Activated T-helper 1 cell treated with anti-CD3 and anti-CD28 coated beads, Interleukin-12 subunit alpha, Interleukin-12 subunit beta, Interleukin-2, Interleukin-4 antibody, amounts not matched to agents 30 ng/mL and 10 ng/mL and 1 ng/mL, durations not matched to agents 14 hours and 24 hours and 36 hours (primary cell): ENCODE measurements around the gene LSM14A. TPM values are rescaled to one million over a fixed set of nuclear protein-coding genes. Genes with fewer than 3 reads are reported as not detected.
A peak's percentile ranks its signal among the peaks of the same experiment; 100 is the strongest.
"Not testable (repeated sequence)": the region's sequence is repeated elsewhere in the genome, so short reads cannot be mapped to it uniquely, and the experiment has no call there.

ENCODE experiments used
- DNase-seq: peaks from one replicate; pipeline ENCODE4 v3.0.0; 2021; ENCODE audit warnings: low spot score
- H3K27ac Mint-ChIP-seq: one replicate; pipeline ENCODE4 v1.8.0; 2021; ENCODE audit warnings: mild to moderate bottlenecking, mixed read lengths
- H3K27me3 Mint-ChIP-seq: one replicate; pipeline ENCODE4 v1.8.0; 2022; ENCODE audit warnings: mild to moderate bottlenecking, moderate library complexity, mixed read lengths; ENCODE audit not compliant: insufficient read depth
- H3K36me3 Mint-ChIP-seq: one replicate; pipeline ENCODE4 v1.8.0; 2021; ENCODE audit warnings: low read depth, mixed read lengths
- H3K4me1 Mint-ChIP-seq: one replicate; pipeline ENCODE4 v1.8.0; 2021; ENCODE audit warnings: low read depth, mixed read lengths
- H3K4me3 Mint-ChIP-seq: one replicate; pipeline ENCODE4 v1.8.0; 2021; ENCODE audit warnings: mild to moderate bottlenecking, moderate library complexity, mixed read lengths
- H3K9me3 Mint-ChIP-seq: one replicate; pipeline ENCODE4 v1.8.0; 2021; ENCODE audit warnings: mixed read lengths
- intact Hi-C: fragments of 100-400 bp; cut with micrococcal nuclease; formaldehyde crosslinking; loops from one replicate; pipeline ENCODE4 v1.15.1; 2024
- total RNA-seq: library from RNA; stranded (reverse); gene quantifications from 2 replicates; pipeline ENCODE4 v1.2.3, GENCODE V29; 2022

LSM14A gene
- total RNA-seq, 1 donor from 2014 or later = 118 TPM

DNA sequence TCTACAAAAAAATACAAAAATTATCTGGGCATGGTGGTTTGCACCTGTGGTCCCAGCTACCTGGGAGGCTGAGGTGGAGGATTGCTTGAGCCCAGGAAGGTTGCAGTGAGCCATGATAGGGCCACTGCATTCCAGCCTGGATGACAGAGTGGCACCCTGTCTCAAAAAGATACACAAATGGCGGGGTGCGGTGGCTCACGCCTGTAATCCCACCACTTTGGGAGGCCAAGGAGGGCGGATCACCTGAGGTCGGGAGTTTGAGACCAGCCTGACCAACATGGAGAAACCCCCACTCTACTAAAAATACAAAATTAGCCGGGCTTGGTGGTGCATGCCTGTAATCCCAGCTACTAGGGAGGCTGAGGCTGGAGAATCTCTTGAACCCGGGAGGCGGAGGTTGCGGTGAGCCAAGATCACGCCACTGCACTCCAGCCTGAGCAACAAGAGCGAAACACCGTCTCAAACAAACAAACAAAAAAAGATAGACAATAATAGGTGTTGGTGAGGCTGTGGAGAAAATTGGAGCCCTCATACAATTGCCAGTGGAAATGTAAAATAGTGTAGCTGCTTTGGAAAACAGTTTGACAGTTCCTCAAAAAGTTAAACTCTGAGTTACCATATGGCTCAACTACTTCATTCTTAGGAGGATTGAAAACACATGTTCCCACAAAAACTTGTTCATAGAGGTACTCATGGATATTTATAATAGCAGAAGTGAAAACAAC, 2.7 kb upstream of the LSM14A start:
- DNase-seq, H3K27me3 Mint-ChIP-seq, H3K9me3 Mint-ChIP-seq, H3K4me3 Mint-ChIP-seq, H3K27ac Mint-ChIP-seq: not testable (repeated sequence)
- intact Hi-C loops = loop anchor here (2.0 to 10.0 kb wide), 6 partner anchors 63 to 1825 kb away; partner anchors contain the start of genes CEBPG, PEPD, SCGB2B2 and ZNF302
- Mint-ChIP-seq H3K4me1 (peaks cover 25% of the 10 kb centered on the region), H3K36me3 (peaks cover 16% of the 10 kb centered on the region)

- DNase-seq = no peak
- H3K9me3 Mint-ChIP-seq = no peaks in the 10 kb centered on the region
- H3K27me3 Mint-ChIP-seq = peaks cover 5% of the 10 kb centered on the region
- H3K4me3 Mint-ChIP-seq = peak overlapping the region; percentile 87
- H3K4me1 Mint-ChIP-seq = peaks cover 34% of the 10 kb centered on the region
- H3K36me3 Mint-ChIP-seq = peaks cover 17% of the 10 kb centered on the region
- intact Hi-C loops = loop anchor here (1.0 to 10.0 kb wide), 8 partner anchors 61 to 1827 kb away; partner anchors contain the start of genes CEBPG, PEPD, SCGB2B2 and ZNF302
- peak overlapping the region; percentile 99 for H3K27ac Mint-ChIP-seq
These were observed 796 bp upstream of the LSM14A start for GRCh38 chr19:34171539-34171876.

- intact Hi-C loops = loop anchor here (1.0 to 10.0 kb wide), 9 partner anchors 38 to 1828 kb away; partner anchors contain the start of genes CEBPG, PEPD, SCGB2B2 and ZNF302
- Mint-ChIP-seq H3K4me3 (peak overlapping the region; percentile 100), H3K27ac (peak overlapping the region; percentile 100), H3K9me3 (no peaks in the 10 kb centered on the region), H3K4me1 (peaks cover 45% of the 10 kb centered on the region), H3K36me3 (peaks cover 21% of the 10 kb centered on the region), H3K27me3 (peaks cover 5% of the 10 kb centered on the region)
- peak; percentile 39 for DNase-seq
These were observed 423 bp downstream of the LSM14A start for GRCh38 chr19:34172661-34173192.

- Mint-ChIP-seq H3K27me3 (peaks cover 5% of the 10 kb centered on the region), H3K27ac (peak overlapping the region; percentile 100)
- intact Hi-C loops = loop anchor here (1.0 to 10.0 kb wide), 7 partner anchors 47 to 1829 kb away; partner anchors contain the start of genes CEBPG, PEPD, SCGB2B2 and ZNF302
These were observed 1.1 kb downstream of the LSM14A start for GRCh38 chr19:34173193-34173956.

DNA sequence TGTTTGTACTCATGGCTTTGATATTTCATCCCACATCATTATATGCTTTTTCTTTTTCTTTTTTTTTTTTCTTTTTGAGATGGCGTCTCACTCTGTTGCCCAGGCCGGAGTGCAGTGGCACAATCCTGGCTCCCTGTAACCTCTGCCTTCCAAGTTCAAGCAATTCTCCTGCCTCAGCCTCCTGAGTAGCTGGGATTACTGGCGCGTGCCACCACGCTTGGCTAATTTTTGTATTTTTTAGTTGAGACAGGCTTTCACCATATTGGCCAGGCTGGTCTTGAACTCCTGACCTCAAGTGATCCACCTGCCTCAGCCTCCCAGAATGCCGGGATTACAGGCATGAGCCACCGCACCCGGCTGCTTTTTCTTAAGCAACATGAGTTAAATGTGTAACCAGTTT, 2.9 kb downstream of the LSM14A start:
- Mint-ChIP-seq H3K36me3 (peaks cover 25% of the 10 kb centered on the region), H3K4me3 (peak overlapping the region; percentile 62), H3K4me1 (peaks cover 63% of the 10 kb centered on the region)
- H3K27ac Mint-ChIP-seq, DNase-seq, H3K27me3 Mint-ChIP-seq, H3K9me3 Mint-ChIP-seq: not testable (repeated sequence)
- intact Hi-C loops = loop anchor here (10.0 kb wide), 1 partner anchor 1830 kb away; the partner anchor contains the start of gene ZNF507

More at GRCh38 chr19:34173193-34173956, 1.1 kb downstream of the LSM14A start:
- Mint-ChIP-seq H3K36me3 (peaks cover 21% of the 10 kb centered on the region), H3K9me3 (no peaks in the 10 kb centered on the region), H3K4me1 (peaks cover 49% of the 10 kb centered on the region), H3K4me3 (peak overlapping the region; percentile 100)
- no peak for DNase-seq

- Mint-ChIP-seq H3K9me3 (no peaks in the 10 kb centered on the region), H3K27me3 (peaks cover 2% of the 10 kb centered on the region), H3K36me3 (peaks cover 32% of the 10 kb centered on the region), H3K4me3 (peak overlapping the region; percentile 31), H3K27ac (no peak overlapping the region), H3K4me1 (peaks cover 67% of the 10 kb centered on the region)
- no peak for DNase-seq
- intact Hi-C loops = loop anchor here (10.0 kb wide), 1 partner anchor 1832 kb away; the partner anchor contains the start of gene ZNF507
These were observed 4.3 kb downstream of the LSM14A start for GRCh38 chr19:34176581-34176980.

- intact Hi-C loops = loop anchor here (10.0 kb wide), 1 partner anchor 1833 kb away; the partner anchor contains the start of gene ZNF507
- Mint-ChIP-seq H3K4me3 (no peak overlapping the region), H3K9me3 (no peaks in the 10 kb centered on the region), H3K36me3 (peaks cover 38% of the 10 kb centered on the region), H3K4me1 (peaks cover 71% of the 10 kb centered on the region), H3K27me3 (no peaks in the 10 kb centered on the region), H3K27ac (no peak overlapping the region)
- no peak for DNase-seq
These were observed 5.9 kb downstream of the LSM14A start for GRCh38 chr19:34178274-34178610.

GRCh38 chr19:34179066-34179465, 6.8 kb downstream of the LSM14A start:
- intact Hi-C loops = loop anchor here (10.0 kb wide), 1 partner anchor 1834 kb away; the partner anchor contains the start of gene ZNF507
- no peaks in the 10 kb centered on the region for H3K27me3 Mint-ChIP-seq

GRCh38 chr19:34180273-34180672, 8.0 kb downstream of the LSM14A start:
- Mint-ChIP-seq H3K9me3 (no peaks in the 10 kb centered on the region), H3K4me3 (no peak overlapping the region), H3K27ac (no peak overlapping the region), H3K27me3 (no peaks in the 10 kb centered on the region), H3K4me1 (peaks cover 67% of the 10 kb centered on the region), H3K36me3 (peaks cover 33% of the 10 kb centered on the region)
- no peak for DNase-seq
- intact Hi-C loops = no loop called here

More at GRCh38 chr19:34179066-34179465, 6.8 kb downstream of the LSM14A start:
- DNase-seq = no peak
- no peak overlapping the region for H3K4me3 Mint-ChIP-seq
- H3K9me3 Mint-ChIP-seq = no peaks in the 10 kb centered on the region
- H3K27ac Mint-ChIP-seq = no peak overlapping the region
- H3K4me1 Mint-ChIP-seq = peaks cover 64% of the 10 kb centered on the region
- peaks cover 33% of the 10 kb centered on the region for H3K36me3 Mint-ChIP-seq

GRCh38 chr19:34180709-34181108, 8.4 kb downstream of the LSM14A start:
- H3K27me3 Mint-ChIP-seq = no peaks in the 10 kb centered on the region
- H3K4me3 Mint-ChIP-seq = no peak overlapping the region
- H3K36me3 Mint-ChIP-seq = peaks cover 33% of the 10 kb centered on the region
- peaks cover 71% of the 10 kb centered on the region for H3K4me1 Mint-ChIP-seq
- H3K9me3 Mint-ChIP-seq = no peaks in the 10 kb centered on the region
- H3K27ac Mint-ChIP-seq = no peak overlapping the region
- intact Hi-C loops = no loop called here
- no peak for DNase-seq

DNA sequence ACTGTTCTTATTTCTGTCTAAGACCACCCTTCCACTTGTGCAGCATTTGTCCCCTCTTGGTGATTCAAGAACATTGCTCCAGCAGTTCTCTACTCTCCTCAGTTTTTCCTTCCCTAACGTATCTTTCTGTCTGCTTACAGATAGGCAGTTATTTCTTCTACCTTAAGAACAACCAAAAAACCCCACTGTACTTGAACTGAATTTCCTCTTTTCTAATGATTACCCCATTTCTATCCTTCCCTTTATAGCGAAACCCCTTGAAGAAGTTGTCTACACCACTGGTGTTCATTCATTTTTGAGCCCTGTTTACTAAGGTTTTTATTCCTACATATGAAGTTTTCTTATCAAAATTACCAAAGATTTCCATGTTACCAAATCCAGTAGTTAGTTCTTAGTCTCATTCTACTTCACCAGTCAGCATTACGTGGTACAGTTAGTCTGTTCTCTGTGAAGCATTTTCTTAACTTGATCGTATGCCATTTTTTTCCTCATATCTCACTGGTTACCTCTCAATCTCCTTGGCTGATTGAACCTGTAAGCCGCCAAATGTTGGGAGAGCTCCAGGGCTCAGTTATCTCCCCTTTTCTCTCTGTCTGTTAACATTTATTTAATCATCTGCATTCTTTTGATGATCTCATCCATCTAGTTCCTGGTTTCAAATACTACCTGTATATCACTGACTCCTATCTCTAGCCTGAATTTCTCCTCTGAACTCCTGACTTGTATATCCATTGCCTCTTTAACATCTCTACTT, 9.0 kb downstream of the LSM14A start:
- intact Hi-C loops = no loop called here
- peaks cover 71% of the 10 kb centered on the region for H3K4me1 Mint-ChIP-seq
- no peak overlapping the region for H3K4me3 Mint-ChIP-seq
- H3K27ac Mint-ChIP-seq = no peak overlapping the region
- peaks cover 34% of the 10 kb centered on the region for H3K36me3 Mint-ChIP-seq
- H3K27me3 Mint-ChIP-seq = no peaks in the 10 kb centered on the region
- DNase-seq = no peak
- H3K9me3 Mint-ChIP-seq = no peaks in the 10 kb centered on the region

- H3K4me3 Mint-ChIP-seq = no peak overlapping the region
- no peak overlapping the region for H3K27ac Mint-ChIP-seq
- peaks cover 68% of the 10 kb centered on the region for H3K4me1 Mint-ChIP-seq
- DNase-seq = no peak
- no peaks in the 10 kb centered on the region for H3K27me3 Mint-ChIP-seq
- intact Hi-C loops = no loop called here
- no peaks in the 10 kb centered on the region for H3K9me3 Mint-ChIP-seq
- peaks cover 30% of the 10 kb centered on the region for H3K36me3 Mint-ChIP-seq
These were observed 9.8 kb downstream of the LSM14A start for GRCh38 chr19:34182125-34182524.
